ENCODE measurements around the gene REV1. TPM values are rescaled to one million over a fixed set of nuclear protein-coding genes. Genes with fewer than 3 reads are reported as not detected.
"Not testable (repeated sequence)": the region's sequence is repeated elsewhere in the genome, so short reads cannot be mapped to it uniquely, and the experiment has no call there.

REV1 gene
- total and polyA plus RNA-seq, 12 donors, result 9.6 to 83.1 (median 30.2) TPM

- H3K4me1 ChIP-seq, result peaks cover 4 to 97% (median 77%) of the 10 kb centered on the region in 9 donors
- H3K4me3 ChIP-seq, result no peak overlapping the region
- H3K27ac ChIP-seq, result peak overlapping the region in 2 of 10 donors; percentile 2 to 27
- ATAC-seq (no peak), DNase-seq (no peak)
- TF ChIP-seq, protein P1, sequence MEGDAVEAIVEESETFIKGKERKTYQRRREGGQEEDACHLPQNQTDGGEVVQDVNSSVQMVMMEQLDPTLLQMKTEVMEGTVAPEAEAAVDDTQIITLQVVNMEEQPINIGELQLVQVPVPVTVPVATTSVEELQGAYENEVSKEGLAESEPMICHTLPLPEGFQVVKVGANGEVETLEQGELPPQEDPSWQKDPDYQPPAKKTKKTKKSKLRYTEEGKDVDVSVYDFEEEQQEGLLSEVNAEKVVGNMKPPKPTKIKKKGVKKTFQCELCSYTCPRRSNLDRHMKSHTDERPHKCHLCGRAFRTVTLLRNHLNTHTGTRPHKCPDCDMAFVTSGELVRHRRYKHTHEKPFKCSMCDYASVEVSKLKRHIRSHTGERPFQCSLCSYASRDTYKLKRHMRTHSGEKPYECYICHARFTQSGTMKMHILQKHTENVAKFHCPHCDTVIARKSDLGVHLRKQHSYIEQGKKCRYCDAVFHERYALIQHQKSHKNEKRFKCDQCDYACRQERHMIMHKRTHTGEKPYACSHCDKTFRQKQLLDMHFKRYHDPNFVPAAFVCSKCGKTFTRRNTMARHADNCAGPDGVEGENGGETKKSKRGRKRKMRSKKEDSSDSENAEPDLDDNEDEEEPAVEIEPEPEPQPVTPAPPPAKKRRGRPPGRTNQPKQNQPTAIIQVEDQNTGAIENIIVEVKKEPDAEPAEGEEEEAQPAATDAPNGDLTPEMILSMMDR (IDR thresholded peaks at IDR 0.05), result no peak
- no peaks in the 10 kb centered on the region for H3K27me3 ChIP-seq
- H3K9me3 ChIP-seq, result no peaks in the 10 kb centered on the region
- WGBS, 2 donors, result 32 to 52% methylated on average over 1 of the region's 1 CpG
- intact Hi-C loops (cut with DNase I), result loop anchor here in 4 of 10 donors (5.0 to 10.0 kb wide), 4 partner anchors 33 to 836 kb away; no protein-coding TSS in a partner anchor
- H3K36me3 ChIP-seq, result no peaks in the 10 kb centered on the region
These were observed 9.4 kb downstream of the REV1 start for GRCh38 chr2:99480390-99480789.

GRCh38 chr2:99478632-99479031, 11.2 kb downstream of the REV1 start:
- no peaks in the 10 kb centered on the region for H3K36me3 ChIP-seq
- H3K4me3 ChIP-seq, result no peak overlapping the region
- ATAC-seq (no peak), DNase-seq (no peak)
- H3K27me3 ChIP-seq, result no peaks in the 10 kb centered on the region
- no peaks in the 10 kb centered on the region for H3K9me3 ChIP-seq
- TF ChIP-seq, protein P1 (IDR thresholded peaks at IDR 0.05), result no peak
- WGBS, 2 donors, result 74 to 76% methylated on average over 5 of the region's 5 CpGs
- H3K27ac ChIP-seq, result no peak overlapping the region
- H3K4me1 ChIP-seq, result peaks cover 7 to 99% (median 79%) of the 10 kb centered on the region in 9 donors
- intact Hi-C loops (cut with DNase I), result no loop called here

- H3K9me3 ChIP-seq, result no peaks in the 10 kb centered on the region
- H3K36me3 ChIP-seq, result no peaks in the 10 kb centered on the region
- no peaks in the 10 kb centered on the region for H3K27me3 ChIP-seq
- H3K4me3 ChIP-seq, result no peak overlapping the region
- intact Hi-C loops (cut with DNase I), result no loop called here
- WGBS, 2 donors, result 94 to 99% methylated on average over 6 of the region's 6 CpGs
- H3K27ac ChIP-seq, result peak overlapping the region in 6 of 10 donors; percentile 4 to 56 (median 30)
- TF ChIP-seq, protein P1 (IDR thresholded peaks at IDR 0.05), result no peak
- ATAC-seq, result peak in 1 of 8 donors; percentile 12
- no peak for DNase-seq
- H3K4me1 ChIP-seq, result peaks cover 7 to 100% (median 81%) of the 10 kb centered on the region in 9 donors
These were observed 12.8 kb downstream of the REV1 start for GRCh38 chr2:99477054-99477453.

GRCh38 chr2:99476629-99477028, 13.2 kb downstream of the REV1 start:
- no peaks in the 10 kb centered on the region for H3K9me3 ChIP-seq
- DNase-seq (peak in 1 of 2 donors; percentile 17), ATAC-seq (peak in 4 of 8 donors; percentile 73 to 89 (median 78))
- H3K27me3 ChIP-seq, result no peaks in the 10 kb centered on the region
- no peak overlapping the region for H3K4me3 ChIP-seq
- H3K36me3 ChIP-seq, result no peaks in the 10 kb centered on the region
- peak overlapping the region in 7 of 10 donors; percentile 4 to 56 (median 17) for H3K27ac ChIP-seq
- TF ChIP-seq, protein P1 (IDR thresholded peaks at IDR 0.05), result no peak
- intact Hi-C loops (cut with DNase I), result no loop called here
- WGBS, 2 donors, result 49 to 68% methylated on average over 3 of the region's 3 CpGs
- H3K4me1 ChIP-seq, result peaks cover 3 to 100% (median 81%) of the 10 kb centered on the region in 9 donors

- Histone ChIP-seq H3K4me1 (peaks cover 3 to 99% (median 79%) of the 10 kb centered on the region in 9 donors), H3K27ac (peak overlapping the region in 5 of 10 donors; percentile 10 to 56 (median 17))
- ATAC-seq; H3K9me3 ChIP-seq; H3K36me3 ChIP-seq; H3K27me3 ChIP-seq; intact Hi-C loops (cut with DNase I); H3K4me3 ChIP-seq; DNase-seq: not testable (repeated sequence)
- WGBS, 2 donors, result 68 to 75% methylated on average over 4 of the region's 4 CpGs
These were observed 14.7 kb downstream of the REV1 start for GRCh38 chr2:99475095-99475494.

Data from heart right ventricle (tissue), 16 donors.